RWPE1 (cell line): ENCODE results near the gene DPH7.
"Not testable (repeated sequence)": the region's sequence is repeated elsewhere in the genome, so short reads cannot be mapped to it uniquely, and the experiment has no call there.

Experiments
- CTCF ChIA-PET: fragments of 350-600 bp; sonication (Branson Sonifier 250); formaldehyde crosslinking; extraction: SDS; loops from one replicate; lab custom pipeline; 2021; lab: Yijun Ruan, JAX
- POLR2A ChIA-PET: fragments of 400-600 bp; formaldehyde crosslinking; extraction: SDS; loops from one replicate; lab custom pipeline; 2020; ENCODE audit warnings: antibody characterized with exemption; ENCODE audit not compliant: low non-redundant PET; lab: Yijun Ruan, JAX
- DNase-seq: peaks from one replicate; pipeline ENCODE4 v3.0.0; 2012; ENCODE audit warnings: low spot score
- H3K27ac ChIP-seq: fragments of 450-650 bp; 2 replicates; pipeline ENCODE4 v1.5.1; 2017
- CTCF ChIP-seq: fragments of 450-650 bp; conservative IDR thresholded peaks from 2 replicates; pipeline ENCODE4 v1.5.1; 2017; ENCODE audit warnings: low read depth, mild to moderate bottlenecking

The DPH7 gene

DNA sequence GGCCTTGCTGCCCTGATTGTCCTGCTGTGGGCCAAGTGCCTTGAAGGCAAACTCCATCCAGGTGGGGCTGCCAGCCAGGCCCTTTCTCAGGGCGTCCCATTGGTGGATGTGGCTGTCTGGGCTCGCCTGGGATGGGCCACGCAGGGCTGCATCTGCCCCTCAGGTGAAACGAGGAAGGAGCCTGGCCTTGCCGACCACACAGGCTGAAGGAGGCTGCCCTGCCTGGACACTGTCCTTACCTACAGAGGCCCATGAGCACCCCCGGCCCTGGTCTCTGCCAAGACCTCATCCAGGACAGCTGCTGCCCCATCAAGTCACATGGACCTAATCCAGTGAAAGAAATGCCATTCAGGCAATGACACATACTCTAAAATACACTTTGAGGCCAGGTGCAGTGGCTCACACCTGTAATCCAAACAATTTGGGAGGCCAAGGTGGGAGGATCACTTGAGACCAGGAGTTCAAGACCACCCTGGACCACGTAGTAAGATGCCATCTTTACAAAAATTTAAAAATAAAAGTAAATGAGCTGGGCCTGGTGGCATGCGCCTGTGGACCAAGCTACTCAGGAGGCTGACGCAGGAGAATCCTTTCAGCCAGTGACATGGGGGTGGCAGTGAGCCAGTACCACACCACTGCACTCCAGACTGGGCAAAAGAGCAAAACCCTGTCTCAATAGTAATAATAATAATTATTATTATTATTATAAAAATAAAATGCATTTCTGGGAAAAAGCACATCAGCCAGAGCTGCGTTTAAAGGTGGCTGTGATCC, 62.4 kb downstream of the DPH7 start:
- no peak for DNase-seq

DNA sequence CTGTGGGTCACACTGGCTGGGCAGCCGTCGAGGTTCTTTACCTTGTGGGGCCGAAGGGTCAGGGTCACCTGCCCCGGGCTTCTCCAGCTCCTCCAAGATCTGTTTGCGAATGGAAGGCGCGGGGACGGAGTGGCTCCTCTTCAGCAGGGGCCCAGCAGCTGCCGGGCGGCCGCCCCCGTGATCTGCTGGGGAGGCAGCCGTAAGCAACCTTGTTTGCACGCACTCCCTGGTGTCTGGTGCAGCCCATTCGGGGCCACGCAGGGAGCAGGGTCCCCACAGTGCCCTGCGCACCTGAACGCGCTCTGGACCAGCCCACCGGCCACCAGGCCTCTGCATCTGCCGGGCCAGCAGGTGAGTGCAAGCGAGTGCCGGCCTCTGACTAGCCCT, 63.4 kb downstream of the DPH7 start:
- ChIA-PET POLR2A (no interaction called here), CTCF (no interaction called here)
- H3K27ac ChIP-seq, result 0 out of 2 replicates have a peak overlapping the region, but pooled peaks have one; percentile 10
- TF ChIP-seq CTCF, result no peak
- no peak for DNase-seq

More for the DNA sequence above, 62.4 kb downstream of the DPH7 start:
- ChIA-PET CTCF (interaction anchor here (0.7 kb wide), 1 partner anchor 26 kb away, joined by 5 read pairs; no protein-coding TSS in a partner anchor), POLR2A (no interaction called here)
- peak overlapping the region; percentile 5; the same call in 1 of the 2 replicates for H3K27ac ChIP-seq
- no peak for TF ChIP-seq CTCF

GRCh38 chr9:137514691-137515337, 63.9 kb downstream of the DPH7 start:
- no peak for DNase-seq
- CTCF ChIA-PET, result no interaction called here
- POLR2A ChIA-PET, result no interaction called here
- no peak for TF ChIP-seq CTCF
- 0 out of 2 replicates have a peak overlapping the region, but pooled peaks have one; percentile 10 for H3K27ac ChIP-seq

DNA sequence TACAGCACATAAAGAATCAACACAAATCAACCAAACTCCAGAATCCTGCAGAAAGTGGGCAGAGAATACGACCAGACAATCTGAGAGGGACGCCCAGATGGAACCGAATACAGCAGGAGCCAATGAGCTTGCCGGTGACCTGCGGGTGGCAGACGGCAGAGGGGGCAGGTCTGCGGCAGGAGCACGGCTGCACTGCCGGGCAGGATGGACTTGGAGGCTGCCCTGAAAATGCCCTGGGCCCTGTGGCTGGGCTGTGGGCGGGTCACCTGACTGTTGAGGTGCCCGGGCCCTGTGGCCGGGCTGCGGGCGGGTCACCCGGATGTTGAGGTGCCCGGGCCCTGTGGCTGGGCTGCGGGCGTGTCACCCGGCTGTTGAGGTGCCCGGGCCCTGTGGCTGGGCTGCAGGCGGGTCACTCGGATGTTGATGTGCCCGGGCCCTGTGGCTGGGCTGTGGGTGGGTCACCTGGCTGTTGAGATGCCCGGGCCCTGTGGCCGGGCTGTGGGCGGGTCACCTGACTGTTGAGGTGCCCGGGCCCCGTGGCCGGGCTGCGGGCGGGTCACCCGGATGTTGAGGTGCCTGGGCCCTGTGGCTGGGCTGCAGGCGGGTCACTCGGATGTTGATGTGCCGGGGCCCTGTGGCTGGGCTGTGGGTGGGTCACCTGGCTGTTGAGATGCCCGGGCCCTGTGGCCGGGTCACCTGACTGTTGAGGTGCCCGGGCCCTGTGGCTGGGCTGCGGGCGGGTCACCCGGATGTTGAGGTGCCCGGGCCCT, 64.7 kb downstream of the DPH7 start:
- POLR2A ChIA-PET, H3K27ac ChIP-seq, DNase-seq: not testable (repeated sequence)
- CTCF ChIA-PET, result interaction anchor here (0.6 to 1.0 kb wide), 3 partner anchors 11 to 217 kb away, joined by 3 to 4 read pairs (median 4); no protein-coding TSS in a partner anchor

DNA sequence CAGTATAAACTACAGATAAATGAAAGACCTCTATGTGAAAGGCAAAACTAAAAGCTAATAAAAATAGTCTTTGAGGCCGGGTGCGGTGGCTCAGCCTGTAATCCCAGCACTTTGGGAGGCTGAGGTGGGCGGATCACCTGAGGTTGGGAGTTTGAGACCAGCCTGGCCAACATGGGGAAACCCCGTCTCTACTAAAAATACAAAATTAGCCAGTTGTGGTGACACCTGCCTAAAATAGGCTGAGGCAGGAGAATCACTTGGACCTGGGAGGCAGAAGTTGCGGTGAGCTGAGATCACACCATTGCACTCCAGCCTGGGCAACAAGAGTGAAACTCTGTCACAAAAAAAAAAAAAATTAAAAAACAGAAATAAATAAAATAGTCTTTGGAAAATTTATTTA, 65.6 kb downstream of the DPH7 start:
- not testable (repeated sequence) for H3K27ac ChIP-seq, DNase-seq
- ChIA-PET CTCF (interaction anchor here (0.6 to 1.0 kb wide), 3 partner anchors 12 to 216 kb away, joined by 3 to 4 read pairs (median 4); no protein-coding TSS in a partner anchor), POLR2A (interaction anchor here (0.5 kb wide), 1 partner anchor 118 kb away, joined by 4 read pairs; no protein-coding TSS in a partner anchor)

GRCh38 chr9:137511758-137512463, 66.8 kb downstream of the DPH7 start:
- H3K27ac ChIP-seq, result no peak overlapping the region
- POLR2A ChIA-PET, result no interaction called here
- TF ChIP-seq CTCF, result no peak
- CTCF ChIA-PET, result no interaction called here
- no peak for DNase-seq

GRCh38 chr9:137511126-137511525, 67.6 kb downstream of the DPH7 start:
- H3K27ac ChIP-seq, POLR2A ChIA-PET, DNase-seq: not testable (repeated sequence)
- CTCF ChIA-PET, result interaction anchor here (0.6 kb wide), 1 partner anchor 531 kb away, joined by 3 read pairs; no protein-coding TSS in a partner anchor
